PC-9 (cell line): ENCODE results near the gene ING1. TPM values are rescaled to one million over a fixed set of nuclear protein-coding genes. Genes with fewer than 3 reads are reported as not detected.

Experiments
- BruUV-seq: library from RNA; stranded (reverse); fragments of 400-500 nt; replicated peaks from 2 replicates; lab custom pipeline; 2021; lab: Mats Ljungman, UMichigan
- CTCF ChIA-PET: fragments of 300-600 bp; sonication (Branson Sonifier 250); formaldehyde crosslinking; loops from one replicate; lab custom pipeline; 2022; ENCODE audit warnings: antibody characterized with exemption; lab: Charles Lee
- POLR2A ChIA-PET: fragments of 300-600 bp; sonication (Branson Sonifier 250); formaldehyde crosslinking; loops from one replicate; lab custom pipeline; 2022; ENCODE audit warnings: antibody characterized with exemption; ENCODE audit not compliant: unreplicated experiment; lab: Charles Lee
- DNase-seq, 2 experiments: peaks; one replicate each; pipeline versions ENCODE4 v3.0.0 to v3.0.0-alpha.2; 2015 to 2022; ENCODE audit warnings: mixed read lengths in 1 of 2
- H2AFZ ChIP-seq: fragments of 200-600 bp; sonication (generic); 2 replicates; pipeline ENCODE4 v1.8.1; 2017; ENCODE audit warnings: antibody characterized with exemption
- H3F3A ChIP-seq: fragments of 200-600 bp; sonication (generic); 2 replicates; pipeline ENCODE4 v1.8.1; 2017; ENCODE audit warnings: antibody characterized with exemption, mild to moderate bottlenecking, low read depth; ENCODE audit not compliant: insufficient read depth
- H3K27ac ChIP-seq: fragments of 200-600 bp; sonication (generic); 2 replicates; pipeline ENCODE4 v1.6.1; 2016; ENCODE audit warnings: mixed run types
- H3K27me3 ChIP-seq: fragments of 200-600 bp; sonication (generic); 2 replicates; pipeline ENCODE4 v1.6.1; 2016; ENCODE audit warnings: low read depth, mixed run types; ENCODE audit not compliant: insufficient read depth
- H3K36me3 ChIP-seq: fragments of 200-600 bp; sonication (generic); 2 replicates; pipeline ENCODE4 v1.6.1; 2016; ENCODE audit warnings: low read depth, mixed run types
- H3K4me1 ChIP-seq: fragments of 200-600 bp; sonication (generic); replicated peaks from 2 replicates; pipeline ENCODE4 v1.6.1; 2016; ENCODE audit warnings: mixed run types; ENCODE audit not compliant: insufficient read depth
- H3K4me2 ChIP-seq: fragments of 200-600 bp; sonication (generic); 2 replicates; pipeline ENCODE4 v1.6.1; 2017; ENCODE audit warnings: mixed run types
- H3K4me3 ChIP-seq: fragments of 200-600 bp; sonication (generic); 2 replicates; pipeline ENCODE4 v1.6.1; 2016; ENCODE audit warnings: mixed run types
- H3K79me2 ChIP-seq: fragments of 200-600 bp; sonication (generic); 2 replicates; pipeline ENCODE4 v1.6.1; 2017; ENCODE audit warnings: low read depth, mixed run types
- H3K9me2 ChIP-seq: fragments of 200-600 bp; sonication (generic); 2 replicates; pipeline ENCODE4 v1.8.1; 2017; ENCODE audit warnings: mild to moderate bottlenecking; ENCODE audit not compliant: insufficient read depth
- H3K9me3 ChIP-seq: fragments of 200-600 bp; sonication (generic); 2 replicates; pipeline ENCODE4 v1.8.1; 2016; ENCODE audit warnings: low read depth; ENCODE audit not compliant: insufficient read depth
- H4K20me1 ChIP-seq: fragments of 200-600 bp; sonication (generic); 2 replicates; pipeline ENCODE4 v1.8.1; 2017; ENCODE audit not compliant: insufficient read depth
- EZH2 ChIP-seq: fragments of 200-600 bp; sonication (generic); IDR thresholded peaks from 2 replicates; pipeline ENCODE4 v1.8.0; 2017; ENCODE audit warnings: antibody characterized with exemption, low read depth
- intact Hi-C: fragments of 100-400 bp; cut with micrococcal nuclease; formaldehyde crosslinking; loops from one replicate; pipeline ENCODE4 v1.10.0; 2022; ENCODE audit not compliant: unreplicated experiment
- total RNA-seq: library from RNA; stranded (reverse); gene quantifications from 2 replicates; pipeline ENCODE4 v1.2.3, GENCODE V29; 2021
- TF ChIP-seq, protein P1 (sequence below): fragments of 200-600 bp; sonication (generic); conservative IDR thresholded peaks from 2 replicates; pipeline ENCODE4 v1.6.1; 2017; ENCODE audit warnings: mixed run types, antibody characterized with exemption, mild to moderate bottlenecking, moderate library complexity

Gene ING1
- total RNA-seq, 1 experiment from 2014 or later, result 21.2 TPM

DNA sequence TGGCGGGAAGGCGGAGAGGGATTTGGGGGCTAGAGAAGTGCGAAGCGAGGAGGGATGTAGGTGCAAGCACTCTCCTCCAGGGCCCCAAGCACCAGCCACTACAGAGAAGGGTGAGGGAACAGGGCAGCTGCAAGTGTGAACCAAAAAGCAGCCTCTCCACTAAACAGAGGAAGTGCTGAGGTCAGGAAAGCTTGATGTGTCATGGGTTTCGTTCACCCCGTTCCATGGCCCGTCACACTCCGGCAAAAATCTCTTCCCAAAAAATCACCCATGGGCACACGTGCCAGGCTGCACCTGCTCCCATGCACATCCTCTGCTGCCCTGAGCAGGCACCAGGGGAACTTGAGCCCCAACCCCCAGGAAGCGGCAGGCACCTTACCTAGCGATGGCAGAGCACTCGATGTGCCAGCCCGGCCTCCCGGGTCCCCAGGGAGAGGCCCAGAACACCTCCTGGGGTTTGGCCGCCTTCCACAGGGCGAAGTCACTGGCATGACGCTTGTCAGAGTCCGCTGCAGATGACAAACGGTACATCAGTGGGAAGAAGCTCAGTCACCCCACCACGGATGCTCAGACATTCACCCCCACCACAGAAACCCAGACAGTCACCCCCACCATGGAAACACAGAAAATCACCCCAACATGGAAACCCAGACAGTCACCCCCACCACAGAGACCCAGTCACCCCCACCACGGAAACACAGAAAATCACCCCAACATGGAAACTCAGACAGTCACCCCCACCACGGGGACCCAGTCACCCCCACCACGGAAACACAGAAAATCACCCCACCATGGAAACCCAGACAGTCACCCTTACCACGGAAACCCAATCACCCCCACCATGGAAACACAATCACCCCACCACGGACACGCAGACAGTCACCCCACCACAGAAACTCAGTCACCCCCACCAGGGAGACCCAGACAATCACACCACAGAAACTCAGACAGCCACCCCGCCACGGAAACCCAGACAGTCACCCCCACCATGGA, 36.6 kb upstream of the ING1 start:
- no peaks in the 10 kb centered on the region for H3K9me3 ChIP-seq
- ChIA-PET CTCF (no interaction called here), POLR2A (interaction anchor here (0.7 kb wide), 1 partner anchor 41 kb away, joined by 4 read pairs; no protein-coding TSS in a partner anchor)
- peaks cover 25% of the 10 kb centered on the region for H3K36me3 ChIP-seq
- H3F3A ChIP-seq, result no peaks in the 10 kb centered on the region; the same call in 1 of the 2 replicates
- H2AFZ ChIP-seq, result no peak overlapping the region
- H3K9me2 ChIP-seq, result no peaks in the 10 kb centered on the region
- no peaks in the 10 kb centered on the region for H3K4me1 ChIP-seq
- H4K20me1 ChIP-seq, result no peaks in the 10 kb centered on the region
- H3K27me3 ChIP-seq, result no peaks in the 10 kb centered on the region
- no peak overlapping the region for H3K27ac ChIP-seq
- intact Hi-C loops, result no loop called here
- no peaks in the 10 kb centered on the region for H3K79me2 ChIP-seq
- no TSS peak for BruUV-seq
- no peak overlapping the region for H3K4me2 ChIP-seq
- TF ChIP-seq, protein P1, sequence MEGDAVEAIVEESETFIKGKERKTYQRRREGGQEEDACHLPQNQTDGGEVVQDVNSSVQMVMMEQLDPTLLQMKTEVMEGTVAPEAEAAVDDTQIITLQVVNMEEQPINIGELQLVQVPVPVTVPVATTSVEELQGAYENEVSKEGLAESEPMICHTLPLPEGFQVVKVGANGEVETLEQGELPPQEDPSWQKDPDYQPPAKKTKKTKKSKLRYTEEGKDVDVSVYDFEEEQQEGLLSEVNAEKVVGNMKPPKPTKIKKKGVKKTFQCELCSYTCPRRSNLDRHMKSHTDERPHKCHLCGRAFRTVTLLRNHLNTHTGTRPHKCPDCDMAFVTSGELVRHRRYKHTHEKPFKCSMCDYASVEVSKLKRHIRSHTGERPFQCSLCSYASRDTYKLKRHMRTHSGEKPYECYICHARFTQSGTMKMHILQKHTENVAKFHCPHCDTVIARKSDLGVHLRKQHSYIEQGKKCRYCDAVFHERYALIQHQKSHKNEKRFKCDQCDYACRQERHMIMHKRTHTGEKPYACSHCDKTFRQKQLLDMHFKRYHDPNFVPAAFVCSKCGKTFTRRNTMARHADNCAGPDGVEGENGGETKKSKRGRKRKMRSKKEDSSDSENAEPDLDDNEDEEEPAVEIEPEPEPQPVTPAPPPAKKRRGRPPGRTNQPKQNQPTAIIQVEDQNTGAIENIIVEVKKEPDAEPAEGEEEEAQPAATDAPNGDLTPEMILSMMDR, result no peak
- TF ChIP-seq EZH2, result no peak
- H3K4me3 ChIP-seq, result no peak overlapping the region
- DNase-seq, result no peak

DNA sequence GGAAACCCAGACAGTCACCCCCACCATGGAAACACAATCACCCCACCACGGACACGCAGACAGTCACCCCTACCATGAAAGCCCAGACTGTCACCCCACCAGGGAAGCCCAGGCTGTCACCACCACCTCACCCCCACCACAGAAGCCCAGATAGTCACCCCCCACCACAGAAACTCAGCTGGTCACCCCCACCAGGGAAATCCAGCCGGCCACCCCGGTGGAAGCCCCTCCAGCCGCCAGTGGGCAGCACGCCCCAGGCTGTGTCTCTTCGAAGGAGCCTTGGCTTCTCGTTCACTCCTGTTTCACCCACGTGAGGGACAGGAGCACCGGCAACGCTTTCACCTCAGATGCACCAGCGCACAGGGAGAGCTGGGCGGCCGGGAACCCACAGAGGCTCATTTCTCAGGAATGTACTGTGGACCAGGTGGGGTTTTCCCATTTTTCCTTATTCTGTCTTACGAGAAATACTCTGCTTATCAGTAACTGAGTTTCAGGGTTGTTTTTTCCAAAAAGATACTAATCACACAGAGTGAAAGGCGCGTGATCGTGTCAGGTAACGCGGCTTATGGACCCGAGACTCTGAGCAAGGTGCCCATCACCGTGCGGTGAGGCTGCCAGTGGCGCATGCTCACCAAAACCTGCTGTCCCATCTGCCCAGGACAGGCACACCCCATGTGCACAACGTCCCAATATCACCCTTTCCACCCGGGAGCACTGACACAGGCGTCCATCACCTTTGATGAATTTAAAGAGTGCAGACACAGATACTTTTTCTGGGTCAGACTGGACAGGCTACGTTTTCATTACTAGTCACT, 35.6 kb upstream of the ING1 start:
- no peaks in the 10 kb centered on the region for H3K9me2 ChIP-seq
- peaks cover 25% of the 10 kb centered on the region for H3K36me3 ChIP-seq
- H2AFZ ChIP-seq, result no peak overlapping the region
- ChIA-PET POLR2A (no interaction called here), CTCF (no interaction called here)
- H3F3A ChIP-seq, result no peaks in the 10 kb centered on the region; the same call in none of the 2 replicates
- H3K4me2 ChIP-seq, result no peak overlapping the region
- H3K4me3 ChIP-seq, result no peak overlapping the region
- no peak for TF ChIP-seq EZH2
- TF ChIP-seq, protein P1, result no peak
- H3K79me2 ChIP-seq, result no peaks in the 10 kb centered on the region
- H3K4me1 ChIP-seq, result no peaks in the 10 kb centered on the region
- DNase-seq, result no peak
- intact Hi-C loops, result no loop called here
- H3K27me3 ChIP-seq, result no peaks in the 10 kb centered on the region
- BruUV-seq, result no TSS peak
- no peaks in the 10 kb centered on the region for H3K9me3 ChIP-seq
- H3K27ac ChIP-seq, result no peak overlapping the region
- H4K20me1 ChIP-seq, result no peaks in the 10 kb centered on the region

DNA sequence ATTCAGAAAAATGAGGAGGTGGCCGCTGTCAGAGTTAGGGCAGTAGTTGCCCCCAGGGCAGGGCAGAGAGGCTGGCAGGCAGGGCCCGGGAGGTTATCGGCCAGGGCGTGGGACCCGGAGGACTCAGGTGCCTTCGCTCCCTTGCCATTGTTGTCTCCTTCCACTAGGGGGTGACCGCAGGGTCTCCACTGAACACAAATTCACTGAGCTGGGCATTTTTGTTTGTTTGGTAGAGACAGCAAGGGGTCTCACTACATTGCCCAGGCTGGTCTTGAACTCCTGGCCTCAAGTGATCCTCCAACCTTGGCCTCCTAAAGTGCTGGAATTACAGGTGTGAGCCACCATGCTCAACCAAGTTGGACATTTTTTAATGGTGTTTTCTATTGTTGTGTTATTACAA, 32.6 kb upstream of the ING1 start:
- POLR2A ChIA-PET, result interaction anchor here (0.6 kb wide), 1 partner anchor 12 kb away, joined by 3 read pairs; no protein-coding TSS in a partner anchor
- Histone ChIP-seq H3F3A (peaks cover 8% of the 10 kb centered on the region), H3K9me2 (no peaks in the 10 kb centered on the region), H3K4me3 (no peak overlapping the region), H3K27ac (no peak overlapping the region), H4K20me1 (peaks cover 4% of the 10 kb centered on the region; the same call in 1 of the 2 replicates), H3K79me2 (no peaks in the 10 kb centered on the region), H3K4me2 (no peak overlapping the region), H2AFZ (no peak overlapping the region), H3K36me3 (peaks cover 30% of the 10 kb centered on the region), H3K9me3 (no peaks in the 10 kb centered on the region), H3K4me1 (no peaks in the 10 kb centered on the region), H3K27me3 (no peaks in the 10 kb centered on the region)
- intact Hi-C loops, result no loop called here
- CTCF ChIA-PET, result no interaction called here
- BruUV-seq, result TSS peak; percentile 14
- DNase-seq, result peak; percentile 13 to 35
- TF ChIP-seq, protein P1, result peak; percentile 60
- no peak for TF ChIP-seq EZH2
